HL-60 (cell line): ENCODE data around the gene PTPRT.

Experiments
- DNase-seq, 2 experiments: peaks; one replicate each; pipeline ENCODE4 v3.0.0-alpha.2; 2010 to 2020; ENCODE audit warnings: low read depth in 1 of 2, low spot score in 1 of 2
- H3K27ac ChIP-seq: fragments of 250-450 bp; sonication (Bioruptor Pico); replicated peaks from 2 replicates; pipeline ENCODE4 v1.5.1; 2020; ENCODE audit warnings: mild to moderate bottlenecking, moderate library complexity
- H3K27me3 ChIP-seq: fragments of 250-450 bp; sonication (Bioruptor Pico); 2 replicates; pipeline ENCODE4 v1.5.1; 2021; ENCODE audit warnings: mild to moderate bottlenecking, moderate library complexity; ENCODE audit not compliant: insufficient read depth, poor library complexity, severe bottlenecking
- H3K4me3 ChIP-seq: replicated peaks from 2 replicates; pipeline ENCODE4 v1.5.1; 2011; ENCODE audit warnings: mild to moderate bottlenecking, control low read depth, low read length; ENCODE audit not compliant: insufficient read depth
- CTCF ChIP-seq: IDR thresholded peaks from one replicate; pipeline ENCODE4 v1.5.1; 2011; ENCODE audit warnings: low read length, control low read depth, inconsistent platforms; ENCODE audit not compliant: insufficient read depth
- GABPA ChIP-seq: IDR thresholded peaks from 2 replicates; pipeline ENCODE4 v1.6.1; 2012; ENCODE audit warnings: low read depth
- POLR2AphosphoS5 ChIP-seq: IDR thresholded peaks from 2 replicates; pipeline ENCODE4 v1.6.1; 2012; ENCODE audit warnings: low read depth
- REST ChIP-seq: IDR thresholded peaks from 2 replicates; pipeline ENCODE4 v1.6.1; 2012; ENCODE audit warnings: low read depth; ENCODE audit not compliant: insufficient replicate concordance
- SPI1 ChIP-seq: IDR thresholded peaks from 2 replicates; pipeline ENCODE4 v1.6.1; 2012; ENCODE audit warnings: low read depth, mild to moderate bottlenecking, borderline replicate concordance

Gene PTPRT

GRCh38 chr20:43096931-43097260 lies 92.8 kb downstream of the PTPRT start:
- H3K27ac ChIP-seq, result no peak overlapping the region
- DNase-seq, result no peak
- no peak overlapping the region for H3K4me3 ChIP-seq
- H3K27me3 ChIP-seq, result no peaks in the 10 kb centered on the region
- TF ChIP-seq SPI1, result no peak
- no peak for TF ChIP-seq REST
- TF ChIP-seq GABPA, result no peak
- TF ChIP-seq POLR2AphosphoS5, result no peak
- no peak for TF ChIP-seq CTCF

- H3K27me3 ChIP-seq, result no peaks in the 10 kb centered on the region
- DNase-seq, result no peak
- no peak overlapping the region for H3K27ac ChIP-seq
- H3K4me3 ChIP-seq, result no peak overlapping the region
- TF ChIP-seq GABPA (no peak), CTCF (no peak), SPI1 (no peak), REST (no peak), POLR2AphosphoS5 (no peak)
These were observed 93.4 kb downstream of the PTPRT start for GRCh38 chr20:43096126-43096930.

GRCh38 chr20:43095034-43095433 lies 94.7 kb downstream of the PTPRT start:
- Histone ChIP-seq H3K4me3 (no peak overlapping the region), H3K27me3 (no peaks in the 10 kb centered on the region), H3K27ac (no peak overlapping the region)
- TF ChIP-seq SPI1 (no peak), REST (no peak), CTCF (no peak), POLR2AphosphoS5 (no peak), GABPA (no peak)
- no peak for DNase-seq
